DLD1 (cell line): ENCODE data around the gene C5orf22.
"Not testable (repeated sequence)": the region's sequence is repeated elsewhere in the genome, so short reads cannot be mapped to it uniquely, and the experiment has no call there.

Experiments
- in situ Hi-C: cut with HindIII; loops from 2 replicates; pipeline ENCODE4 v1.10.0; 2017; ENCODE audit warnings: low sequenced_read_pairs

C5orf22 gene

DNA sequence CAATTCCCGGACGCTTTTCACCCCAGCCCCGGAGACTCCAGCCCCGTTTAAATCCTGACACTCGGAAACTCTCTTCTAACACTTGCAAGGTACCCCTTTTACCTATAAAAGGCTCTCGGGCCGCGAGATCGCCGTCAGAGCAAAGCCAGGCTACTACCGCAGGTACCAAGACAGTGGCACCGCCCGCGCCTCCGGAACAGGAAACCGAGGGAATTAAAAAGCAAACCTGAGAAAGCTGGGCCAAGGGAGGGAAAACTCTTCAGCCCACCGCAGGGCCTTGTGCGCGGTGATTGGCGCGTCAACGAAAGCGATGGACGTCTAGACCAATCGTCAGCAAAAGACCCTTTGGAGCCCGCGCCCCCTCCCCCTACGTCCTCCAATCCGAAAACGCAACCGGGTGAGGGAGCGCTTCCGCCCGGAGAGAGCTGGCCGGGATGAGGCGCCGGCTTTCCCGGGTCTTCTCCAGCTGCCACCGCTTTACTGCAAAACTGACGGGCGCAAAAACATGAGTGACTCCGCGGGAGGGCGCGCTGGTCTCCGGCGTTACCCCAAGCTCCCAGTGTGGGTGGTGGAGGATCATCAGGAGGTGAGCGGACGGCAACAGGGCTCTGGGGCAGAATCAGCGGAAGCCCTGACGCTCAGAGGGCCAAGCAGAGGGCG lies at the start of gene C5orf22, which contains the start of gene DROSHA:
Gene C5orf22, plus strand, starts transcription at position 414 of the 660 bp plus-strand sequence. Its CDS starts 92 bp downstream, at position 506.
Gene DROSHA, minus strand, starts transcription at position 206 of the 660 bp plus-strand sequence. CDS start 3,034 bp downstream, outside the sequence.
- in situ Hi-C loops, result no loop called here

DNA sequence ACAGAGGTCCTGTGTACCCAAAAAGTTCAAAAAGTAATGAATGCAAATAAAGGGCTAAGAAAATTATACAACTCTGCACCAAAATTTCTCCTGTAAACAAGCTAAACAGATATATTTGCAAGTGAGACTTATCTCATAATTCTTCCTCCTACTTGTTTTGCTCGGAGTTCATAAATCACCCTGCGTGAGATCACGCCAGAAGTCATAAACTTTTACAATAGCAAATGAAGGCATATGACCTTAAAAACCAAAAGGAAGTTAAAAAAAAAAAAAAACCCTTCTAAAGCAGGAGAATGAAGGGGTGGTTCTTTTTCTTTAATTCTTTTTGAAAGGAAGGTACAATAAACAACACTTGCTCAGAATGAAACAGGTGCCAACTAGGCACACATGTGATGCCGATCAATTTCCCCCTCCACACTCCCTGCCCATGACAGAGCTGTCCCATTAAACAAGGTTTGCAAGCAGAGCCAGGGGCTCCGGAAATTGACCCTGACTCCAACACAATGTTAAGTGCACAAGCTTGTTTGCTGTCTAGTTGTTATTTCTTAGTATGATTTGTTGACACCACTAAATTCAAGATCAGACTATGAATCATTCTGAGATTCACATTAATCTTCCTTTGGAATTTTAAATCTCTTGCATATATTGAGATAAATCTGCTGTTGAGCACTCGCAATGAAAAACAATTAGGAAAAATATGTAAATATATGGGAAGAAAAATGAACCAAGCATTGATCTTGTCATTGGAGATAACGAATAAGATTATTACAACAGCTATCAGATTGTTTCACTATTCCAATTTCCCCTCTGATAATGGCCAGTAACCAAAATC lies 46.5 kb upstream of the C5orf22 start:
- in situ Hi-C loops, result no loop called here

DNA sequence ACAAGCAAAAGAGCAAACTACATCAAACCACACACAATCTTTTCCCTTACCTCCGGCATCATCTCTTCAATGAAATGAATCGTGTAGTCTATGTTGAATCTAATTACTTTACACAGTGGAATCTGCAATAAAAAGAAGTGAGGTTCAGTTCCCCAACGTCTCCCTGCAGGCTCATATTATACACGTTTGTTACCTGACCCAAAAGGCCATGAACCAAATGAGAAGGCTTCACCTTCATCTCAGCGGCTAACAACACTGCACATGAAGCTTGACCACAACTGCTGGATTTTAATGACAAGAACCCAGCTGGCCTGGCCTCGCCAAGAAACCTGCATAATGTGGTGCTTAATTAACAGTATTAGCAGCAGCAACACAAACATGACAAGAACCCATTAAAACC lies 45.7 kb upstream of the C5orf22 start:
- in situ Hi-C loops, result no loop called here

DNA sequence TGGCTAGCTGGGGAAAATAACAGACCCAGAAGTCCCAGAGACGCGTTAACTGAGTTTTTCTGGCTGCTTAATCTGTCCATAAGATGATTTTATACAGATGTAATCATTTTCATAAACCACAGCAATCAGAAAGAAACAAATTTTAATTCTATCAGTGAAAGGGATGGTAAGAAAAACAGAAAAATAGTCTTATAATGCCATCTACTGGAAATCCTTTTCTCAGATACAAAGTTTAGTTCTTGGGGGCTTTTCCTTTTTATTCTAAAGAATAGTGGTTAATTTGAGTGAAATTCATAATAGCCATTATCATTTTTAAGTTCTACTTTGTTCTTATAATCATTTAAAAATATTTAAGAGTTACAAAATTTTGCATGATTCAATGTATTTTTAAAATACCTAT lies 44.6 kb upstream of the C5orf22 start:
- in situ Hi-C loops, result no loop called here

DNA sequence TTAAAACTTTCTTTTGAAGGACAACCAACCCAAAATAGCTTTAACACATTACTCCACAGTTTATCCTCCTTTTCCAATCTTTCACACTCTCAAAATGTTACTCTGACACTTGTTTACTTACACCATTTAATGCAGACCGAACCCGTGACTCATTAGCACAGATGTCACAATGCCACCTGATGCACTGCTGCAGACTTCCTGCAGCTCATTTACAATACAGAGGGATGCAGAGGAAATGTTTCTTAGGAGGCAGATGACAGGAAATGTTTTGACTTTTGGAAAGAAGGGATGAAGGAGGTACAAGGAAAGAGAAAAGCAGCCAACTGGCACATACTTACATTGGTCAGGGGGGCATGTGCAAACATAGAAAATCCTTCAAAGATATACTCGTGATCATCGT lies 39.2 kb upstream of the C5orf22 start:
- in situ Hi-C loops, result no loop called here

DNA sequence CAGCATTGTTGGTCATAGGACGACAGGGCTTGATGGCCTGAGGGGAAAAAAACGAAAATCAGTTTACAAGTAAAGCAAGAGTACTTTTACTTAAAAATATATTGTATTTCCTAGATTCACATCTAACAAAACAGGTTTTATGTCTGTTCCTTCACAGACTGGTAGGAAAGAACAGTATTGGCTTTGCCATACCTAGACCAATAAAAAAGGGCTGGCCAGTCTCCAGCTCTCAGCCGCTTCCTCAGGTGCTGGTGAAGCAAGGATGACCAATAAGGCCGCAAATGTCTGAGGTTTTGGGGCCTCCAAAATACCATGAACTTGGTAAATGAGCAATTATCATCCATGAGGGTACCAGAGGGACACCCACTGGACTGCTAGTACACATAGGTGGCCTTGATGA lies 36.8 kb upstream of the C5orf22 start:
- in situ Hi-C loops, result no loop called here

DNA sequence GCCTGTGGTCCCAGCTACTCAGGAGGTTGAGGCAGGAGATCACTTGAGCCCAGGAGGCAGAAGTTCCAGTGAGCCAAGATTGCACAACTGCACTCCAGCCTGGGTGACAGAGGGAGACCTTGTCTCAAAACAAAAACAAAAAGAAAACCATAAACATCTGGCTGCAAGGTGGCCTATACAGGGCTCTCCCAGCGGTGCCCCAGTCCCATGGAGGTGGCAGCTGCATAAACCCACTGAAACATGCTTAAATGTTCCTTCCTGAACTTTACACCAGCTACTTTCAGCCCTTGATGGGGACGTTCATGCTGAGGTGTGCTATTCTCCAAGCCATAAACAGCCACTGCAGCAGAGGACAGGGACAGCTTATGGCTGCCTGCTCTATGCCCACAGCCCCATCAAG lies 35.8 kb upstream of the C5orf22 start:
- in situ Hi-C loops, result no loop called here

DNA sequence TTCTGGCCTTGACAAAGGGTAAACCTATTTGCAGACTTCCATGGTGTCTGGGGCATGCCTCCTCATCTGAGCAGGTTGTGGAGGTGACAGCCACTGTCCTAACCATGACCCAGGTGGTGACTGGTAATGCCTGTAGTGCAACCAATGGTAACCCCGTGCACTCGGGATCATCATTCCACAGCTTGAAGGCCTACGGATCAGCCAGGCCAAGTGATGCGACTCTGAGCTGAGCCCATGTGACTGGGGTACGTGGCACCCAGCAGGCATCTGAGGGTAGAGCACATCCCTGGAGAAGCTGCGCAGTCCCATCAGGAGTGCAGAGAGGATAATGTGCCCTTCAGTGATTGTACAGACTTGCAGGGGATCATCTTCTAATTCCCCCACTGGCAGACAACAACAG lies 35.2 kb upstream of the C5orf22 start:
- in situ Hi-C loops, result no loop called here

DNA sequence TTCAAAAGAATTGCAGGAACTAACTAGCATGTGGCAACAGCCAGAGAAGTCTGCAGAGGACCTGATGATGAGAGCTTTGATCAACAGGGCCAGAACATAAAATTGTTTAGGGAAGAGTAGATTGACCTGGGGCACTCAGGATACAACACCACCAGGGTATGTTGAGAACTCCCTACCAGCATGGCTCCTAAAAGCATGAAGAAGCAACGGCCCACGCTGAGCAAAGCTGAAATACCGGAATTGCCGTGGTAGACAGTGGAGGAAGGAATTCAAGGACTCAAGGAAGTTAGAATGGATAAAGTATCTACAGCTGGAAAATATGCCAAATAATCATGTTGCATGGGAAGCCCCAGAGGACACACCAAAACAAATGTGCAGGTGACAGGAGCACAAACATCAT lies 31.8 kb upstream of the C5orf22 start:
- in situ Hi-C loops, result no loop called here

DNA sequence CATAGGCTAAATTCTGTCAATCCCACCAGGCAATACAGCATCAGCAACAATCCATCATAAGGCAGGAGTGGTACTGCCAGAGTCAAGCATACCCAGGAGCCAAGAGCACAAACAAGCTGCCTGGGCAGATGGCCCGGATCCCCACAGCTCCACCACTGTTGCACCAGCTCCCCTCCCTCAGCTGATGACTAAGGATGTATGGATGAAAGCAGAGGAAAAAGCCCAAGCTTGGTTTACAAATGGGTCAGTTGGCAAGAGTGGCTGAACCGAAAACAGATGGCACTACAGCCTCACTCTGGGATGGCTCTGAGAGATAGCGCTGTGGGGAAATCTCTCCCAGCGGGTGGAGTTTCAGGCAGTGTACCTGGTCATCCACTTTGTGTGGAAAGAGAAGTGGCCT lies 29.6 kb upstream of the C5orf22 start:
- in situ Hi-C loops, result no loop called here

DNA sequence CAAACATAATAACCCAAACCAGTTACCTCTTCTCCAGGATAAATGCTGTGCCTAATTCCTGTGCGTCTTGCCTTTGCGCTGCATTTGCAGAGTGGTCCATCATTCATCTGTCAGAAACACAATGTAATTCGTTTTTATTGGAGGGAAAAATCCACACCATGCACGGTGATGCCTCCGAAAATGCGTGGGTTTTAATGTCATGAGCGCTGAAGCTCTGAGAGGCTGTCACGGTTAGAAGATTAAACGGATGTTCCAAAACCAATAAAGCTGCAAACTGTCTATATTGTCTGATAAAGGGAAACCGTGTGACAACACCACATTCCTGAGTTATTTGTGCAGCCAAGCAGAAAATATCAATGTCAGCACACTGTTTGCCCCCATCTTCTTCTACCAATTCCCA lies 27.6 kb upstream of the C5orf22 start:
- in situ Hi-C loops, result no loop called here

DNA sequence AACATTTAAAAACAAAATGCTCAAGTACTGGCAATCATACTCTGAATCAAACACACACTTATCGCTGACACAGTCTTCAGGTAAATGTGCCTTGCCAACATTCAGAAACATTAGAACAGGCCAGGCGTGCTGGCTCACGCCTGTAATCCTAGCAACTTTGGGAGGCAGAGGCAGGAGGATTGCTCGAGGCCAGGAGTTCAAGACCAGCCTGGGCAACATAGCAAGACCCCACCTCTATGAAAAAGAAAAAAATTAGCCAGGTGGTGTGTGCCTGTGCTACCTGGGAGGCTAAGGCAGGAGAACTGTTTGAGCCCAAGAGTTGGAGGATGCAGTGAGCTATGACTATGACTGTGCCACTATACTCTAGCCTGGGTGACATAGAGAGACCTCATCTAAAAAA lies 20.8 kb upstream of the C5orf22 start:
- in situ Hi-C loops, result no loop called here

DNA sequence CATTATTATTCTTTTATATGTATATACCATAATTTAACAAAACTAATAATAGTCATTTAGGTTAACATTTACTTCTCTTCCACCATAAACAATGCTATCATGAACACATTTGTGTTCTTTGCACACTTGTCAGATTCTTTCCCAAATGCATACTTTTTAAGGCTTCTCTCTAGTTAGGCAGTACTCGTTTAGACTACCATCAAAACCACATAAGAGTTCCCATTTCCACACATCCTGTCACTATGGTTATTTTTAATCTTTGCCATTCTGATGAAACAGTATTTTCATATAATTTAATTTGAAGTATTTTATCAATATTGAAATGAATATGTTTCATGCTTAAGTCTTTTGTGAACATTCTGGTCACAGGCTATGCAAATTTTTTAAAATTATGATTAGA lies 15.3 kb upstream of the C5orf22 start:
- in situ Hi-C loops, result no loop called here

DNA sequence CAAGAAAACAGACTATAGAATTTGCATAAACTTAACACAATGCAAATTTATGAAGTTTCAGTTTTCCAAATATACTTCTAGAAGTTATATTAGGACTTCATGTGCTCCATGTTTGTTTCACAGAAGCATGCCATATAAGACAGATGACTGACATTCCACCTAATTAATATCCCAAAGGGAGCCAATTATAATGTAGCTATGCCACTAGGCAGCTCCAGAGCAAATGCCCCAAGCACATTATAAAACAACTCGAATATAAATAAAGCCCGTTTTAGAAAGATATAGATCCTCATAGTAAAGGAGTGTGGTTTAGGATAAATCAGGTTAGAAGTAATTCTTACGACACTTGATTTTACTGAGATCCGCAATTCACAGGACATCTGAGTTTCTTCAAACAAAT lies 9.1 kb upstream of the C5orf22 start:
- in situ Hi-C loops, result no loop called here

DNA sequence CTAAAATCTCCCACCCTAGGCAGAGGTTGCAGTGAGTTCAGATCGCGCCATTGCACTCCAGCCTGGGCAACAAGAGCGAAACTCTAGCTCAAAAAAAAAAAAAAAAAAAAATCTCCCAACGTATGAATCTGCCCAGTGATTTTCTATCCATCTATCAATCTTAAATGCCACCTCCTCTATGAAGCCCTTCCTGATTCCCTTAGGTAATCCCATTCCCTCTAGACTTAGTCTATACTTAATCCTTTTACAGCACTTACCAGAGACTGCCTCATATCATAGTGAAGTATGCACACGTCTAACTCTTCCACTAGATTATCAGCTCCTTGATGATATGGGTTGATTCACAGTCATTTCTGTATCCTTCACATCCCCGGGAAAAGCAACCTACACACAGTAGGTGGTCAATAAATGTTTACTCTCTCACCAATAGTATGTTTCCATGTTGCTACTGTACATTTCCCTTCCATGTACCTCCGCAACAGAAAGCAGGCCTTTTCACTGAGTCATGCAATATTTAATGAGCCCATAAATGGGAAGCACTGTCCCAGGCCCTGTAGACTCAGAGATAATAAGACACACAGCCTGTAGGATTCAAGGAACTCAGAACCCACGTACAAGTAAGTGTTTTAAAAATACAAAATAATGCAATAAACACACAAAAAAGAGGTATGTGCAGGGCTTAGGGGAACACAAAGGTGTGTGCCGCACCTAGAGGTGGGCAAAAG lies 1.4 kb upstream of the C5orf22 start:
- in situ Hi-C loops, result no loop called here

DNA sequence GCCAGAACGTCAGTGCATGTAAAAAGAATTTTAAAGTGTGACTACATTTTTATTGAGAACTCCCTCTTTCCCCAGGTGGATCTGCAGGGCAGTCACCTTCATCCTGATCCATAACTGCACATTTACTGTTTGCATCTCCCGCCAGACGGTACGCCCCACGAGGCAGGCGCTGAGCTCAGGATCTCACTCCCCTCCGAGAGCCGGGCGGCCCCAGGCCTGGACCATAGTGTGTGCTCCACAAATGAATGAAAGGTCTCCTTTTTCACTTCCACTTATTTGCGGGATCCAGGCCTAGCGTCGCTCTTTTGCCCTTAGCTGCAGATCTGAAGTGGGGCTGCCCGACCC lies 586 bp upstream of the C5orf22 start:
- in situ Hi-C loops, result no loop called here

DNA sequence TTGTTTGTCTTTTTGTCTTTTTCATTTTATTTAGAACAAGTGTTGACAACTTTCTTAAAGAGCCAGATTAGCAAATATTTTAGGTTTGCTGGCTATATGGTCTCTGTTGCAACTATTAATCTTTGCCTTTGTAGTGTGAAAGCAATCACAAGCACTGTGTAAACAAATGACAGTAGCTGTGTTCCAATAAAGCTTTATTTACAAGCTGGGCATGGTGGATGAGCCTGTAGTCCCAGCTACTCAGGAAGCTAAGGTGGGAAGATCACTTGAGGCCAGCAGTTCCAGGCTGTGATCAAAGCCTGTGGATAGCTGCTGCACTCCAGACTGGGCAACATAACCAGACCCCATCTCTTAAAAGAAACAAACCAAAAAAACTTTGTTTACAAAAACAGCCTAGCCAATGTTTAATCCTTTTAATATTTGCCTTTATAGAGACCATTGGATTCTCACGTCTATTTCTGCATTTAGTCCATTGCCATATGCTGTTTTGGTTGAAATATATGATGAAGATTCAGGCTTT lies 2.5 kb downstream of the C5orf22 start:
- in situ Hi-C loops, result no loop called here

DNA sequence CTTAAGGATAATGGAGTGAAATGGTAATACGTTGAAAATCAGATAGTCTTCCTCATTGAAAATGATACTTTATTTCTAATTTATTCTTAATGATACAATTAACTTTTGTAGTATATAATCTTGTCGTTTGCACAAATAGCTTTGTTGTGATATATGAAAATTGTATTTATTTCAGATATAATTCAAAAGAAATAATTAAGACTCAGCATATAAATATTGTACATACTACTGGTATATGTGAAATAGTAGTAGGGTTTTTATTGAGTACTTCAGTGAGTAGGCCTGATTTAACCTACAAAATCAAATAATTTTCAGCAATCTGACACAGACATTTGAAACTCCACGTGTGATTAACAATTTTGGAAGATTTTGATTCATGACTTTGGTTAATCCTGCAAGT lies 4.8 kb downstream of the C5orf22 start:
- in situ Hi-C loops, result no loop called here

DNA sequence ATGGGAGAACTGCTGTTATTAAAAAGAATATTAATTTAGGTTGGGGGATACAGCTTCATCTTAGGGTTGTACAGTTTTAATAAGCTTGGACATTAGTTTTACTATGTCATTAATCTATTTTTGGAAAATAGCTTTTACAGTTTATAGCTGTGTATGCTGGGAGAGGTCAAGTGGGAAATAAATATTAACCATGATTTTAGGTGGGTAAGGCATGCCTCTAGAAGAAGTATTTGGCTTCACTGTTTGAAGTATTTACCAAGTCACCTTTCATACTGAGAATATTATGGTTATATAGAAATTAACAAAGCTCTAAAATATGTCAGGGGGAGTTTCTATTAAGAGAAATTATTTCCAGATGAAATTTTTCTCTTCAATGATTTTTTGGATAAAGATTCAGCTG lies 5.2 kb downstream of the C5orf22 start:
- in situ Hi-C loops, result no loop called here

DNA sequence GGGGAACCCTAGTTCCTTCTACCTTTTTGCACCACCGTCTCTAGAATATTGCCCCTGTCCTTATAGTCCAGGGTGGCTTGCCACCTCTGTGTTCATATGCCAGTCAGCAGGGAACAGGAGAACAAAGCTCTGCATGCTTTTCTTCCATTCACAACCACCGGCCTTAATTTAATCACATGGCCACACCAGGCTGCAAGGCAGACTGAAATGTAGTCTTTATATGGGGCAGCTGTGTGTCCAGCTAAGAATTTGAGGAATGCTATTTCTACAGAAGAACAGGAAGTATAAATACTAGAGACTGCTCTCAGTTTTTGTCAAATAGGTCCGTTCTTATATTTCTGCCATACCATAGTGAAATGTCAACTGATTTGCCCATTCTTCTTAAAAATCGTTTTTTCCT lies 5.8 kb downstream of the C5orf22 start:
- in situ Hi-C loops, result no loop called here

DNA sequence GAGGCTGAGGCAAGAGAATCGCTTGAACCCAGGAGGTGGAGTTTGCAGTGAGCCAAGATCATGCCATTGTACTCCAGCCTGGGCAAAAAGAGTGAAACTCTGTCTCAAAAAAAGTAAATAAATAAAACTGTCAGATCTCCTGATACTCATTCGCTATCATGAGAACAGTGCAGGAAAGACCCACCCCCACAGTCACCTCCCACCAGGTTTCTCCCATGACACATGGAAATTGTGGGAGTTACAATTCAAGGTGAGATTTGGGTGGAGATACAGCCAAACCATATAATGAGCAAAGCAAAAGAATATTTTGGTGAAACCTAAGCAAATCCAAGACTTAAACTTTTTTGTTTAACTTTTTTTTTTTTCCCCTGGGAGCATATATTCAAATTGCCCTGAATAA lies 17.0 kb downstream of the C5orf22 start:
- in situ Hi-C loops, result not testable (repeated sequence)

DNA sequence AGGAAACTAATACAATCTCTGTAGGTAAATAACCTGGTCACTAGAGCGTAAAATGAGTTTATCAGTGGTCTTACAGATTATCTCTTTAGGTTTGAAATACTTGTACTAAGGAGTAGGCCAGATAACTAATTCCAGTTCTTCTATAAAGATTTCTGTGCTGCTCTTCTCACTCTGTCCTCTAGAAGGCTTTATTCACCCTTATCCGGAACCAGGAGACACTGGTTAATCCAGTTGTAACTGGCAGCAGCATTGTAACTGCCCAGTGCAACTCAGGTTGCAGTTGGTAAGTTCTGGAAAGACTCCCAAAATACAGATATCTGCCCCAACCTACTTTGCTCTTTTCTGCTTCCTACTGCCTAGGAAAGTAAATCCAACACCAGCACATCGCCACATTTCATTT lies 19.8 kb downstream of the C5orf22 start:
- in situ Hi-C loops, result no loop called here
